ENCODE results near the gene GFOD1.

DNA sequence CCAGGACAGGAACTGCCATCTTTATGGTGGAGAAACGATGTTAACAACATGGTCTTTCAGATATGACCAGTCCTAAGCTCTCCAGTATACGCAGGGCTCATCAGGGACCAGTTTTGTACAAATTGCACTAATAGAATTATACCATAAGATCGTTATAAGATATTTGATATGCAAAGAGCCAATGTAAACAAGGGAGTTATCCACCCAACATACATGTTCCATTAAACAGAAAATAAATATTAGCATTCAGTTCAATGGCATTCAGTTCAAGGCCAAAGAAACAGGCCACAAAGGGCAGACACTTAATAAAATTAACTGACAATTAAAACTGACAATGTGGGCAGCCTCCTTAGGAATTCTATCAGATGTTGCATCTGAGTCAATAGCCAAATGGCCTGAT lies 2.6 kb downstream of the GFOD1 start:
- TF ChIP-seq, protein P1, sequence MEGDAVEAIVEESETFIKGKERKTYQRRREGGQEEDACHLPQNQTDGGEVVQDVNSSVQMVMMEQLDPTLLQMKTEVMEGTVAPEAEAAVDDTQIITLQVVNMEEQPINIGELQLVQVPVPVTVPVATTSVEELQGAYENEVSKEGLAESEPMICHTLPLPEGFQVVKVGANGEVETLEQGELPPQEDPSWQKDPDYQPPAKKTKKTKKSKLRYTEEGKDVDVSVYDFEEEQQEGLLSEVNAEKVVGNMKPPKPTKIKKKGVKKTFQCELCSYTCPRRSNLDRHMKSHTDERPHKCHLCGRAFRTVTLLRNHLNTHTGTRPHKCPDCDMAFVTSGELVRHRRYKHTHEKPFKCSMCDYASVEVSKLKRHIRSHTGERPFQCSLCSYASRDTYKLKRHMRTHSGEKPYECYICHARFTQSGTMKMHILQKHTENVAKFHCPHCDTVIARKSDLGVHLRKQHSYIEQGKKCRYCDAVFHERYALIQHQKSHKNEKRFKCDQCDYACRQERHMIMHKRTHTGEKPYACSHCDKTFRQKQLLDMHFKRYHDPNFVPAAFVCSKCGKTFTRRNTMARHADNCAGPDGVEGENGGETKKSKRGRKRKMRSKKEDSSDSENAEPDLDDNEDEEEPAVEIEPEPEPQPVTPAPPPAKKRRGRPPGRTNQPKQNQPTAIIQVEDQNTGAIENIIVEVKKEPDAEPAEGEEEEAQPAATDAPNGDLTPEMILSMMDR (IDR thresholded peaks at IDR 0.05): no peak
- TF ChIP-seq POLR2A (IDR thresholded peaks at IDR 0.05) (no peak), POLR2AphosphoS5 (IDR thresholded peaks at IDR 0.05) (no peak), EP300 (IDR thresholded peaks at IDR 0.05) (no peak)

All from stomach (tissue), 4 donors.